Ramos (cell line): ENCODE results near the gene DOHH.
"Not testable (repeated sequence)": the region's sequence is repeated elsewhere in the genome, so short reads cannot be mapped to it uniquely, and the experiment has no call there.

ENCODE experiments used
- in situ Hi-C: fragments of 300-500 bp; cut with MboI; formaldehyde crosslinking; loops from one replicate; pipeline ENCODE4 v1.14.3; 2022; ENCODE audit warnings: low sequenced_read_pairs; ENCODE audit not compliant: unreplicated experiment

Gene DOHH

DNA sequence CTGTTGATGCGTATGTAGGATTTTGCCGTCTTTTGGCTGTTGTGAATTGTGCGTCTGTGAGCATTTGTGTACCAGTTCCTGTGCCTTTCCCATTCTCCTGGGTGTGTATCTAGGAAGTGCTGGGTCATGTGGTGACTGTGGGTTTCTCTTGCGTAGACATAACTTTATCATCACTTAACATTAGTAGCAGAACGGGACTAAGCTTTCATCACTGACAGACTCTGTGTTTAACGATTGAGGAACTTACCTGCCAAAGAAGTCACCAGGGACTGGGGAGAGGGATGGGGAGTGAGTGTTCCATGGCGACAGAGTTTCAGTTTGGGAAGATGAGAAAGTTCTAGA lies 20.6 kb upstream of the DOHH start:
- in situ Hi-C loops, result no loop called here

DNA sequence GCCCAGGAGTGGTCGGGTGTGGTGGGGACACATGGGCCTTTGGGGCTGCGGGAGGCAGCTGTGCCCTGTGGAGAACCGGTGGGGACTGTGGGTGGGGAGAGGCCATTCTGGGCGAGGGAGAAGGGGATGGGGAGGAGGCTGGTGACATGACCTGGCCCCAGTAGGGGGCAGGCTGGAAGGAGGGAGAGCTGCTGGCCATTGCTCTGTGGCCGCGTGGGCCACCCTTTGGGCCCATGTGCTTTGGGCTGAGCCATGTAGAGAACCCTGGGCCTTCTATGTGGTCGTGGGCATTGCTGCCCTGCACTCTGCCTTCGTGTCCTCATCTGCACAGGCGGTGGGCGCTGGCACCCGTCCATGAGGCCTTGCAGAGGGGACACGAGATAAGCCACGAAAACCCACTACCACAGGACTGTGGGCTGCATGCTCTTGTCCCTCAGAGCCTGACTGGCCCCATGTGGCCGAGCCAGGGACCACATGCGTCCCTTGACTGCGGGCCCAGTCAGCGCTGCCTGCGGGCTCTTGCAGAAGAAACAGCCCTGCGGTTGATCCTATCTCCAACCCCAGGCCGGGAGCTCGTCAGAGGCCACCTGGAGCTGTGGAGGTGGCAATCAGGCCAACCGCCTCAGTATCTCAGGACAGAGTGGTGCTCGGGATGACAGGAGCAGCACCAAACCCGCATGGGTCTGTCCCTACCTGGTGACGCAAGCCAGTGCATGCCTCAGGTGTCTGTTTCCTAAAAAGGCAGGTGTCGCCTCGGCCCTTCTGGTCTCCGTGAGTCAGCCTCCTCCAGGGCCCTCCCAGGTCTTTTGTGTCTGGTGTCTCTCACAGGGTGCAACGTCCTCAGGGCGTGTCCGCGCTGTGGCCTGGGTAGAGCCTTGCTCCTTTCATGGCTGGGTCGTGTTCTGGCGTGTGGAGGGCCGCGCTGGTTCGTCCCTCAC lies 20.0 kb upstream of the DOHH start:
- in situ Hi-C loops, result no loop called here

GRCh38 chr19:3519126-3519525 lies 18.7 kb upstream of the DOHH start:
- in situ Hi-C loops, result no loop called here

- in situ Hi-C loops, result no loop called here
These were observed 18.2 kb upstream of the DOHH start for GRCh38 chr19:3518659-3519058.

- in situ Hi-C loops, result no loop called here
These were observed 17.8 kb upstream of the DOHH start for GRCh38 chr19:3518255-3518654.

DNA sequence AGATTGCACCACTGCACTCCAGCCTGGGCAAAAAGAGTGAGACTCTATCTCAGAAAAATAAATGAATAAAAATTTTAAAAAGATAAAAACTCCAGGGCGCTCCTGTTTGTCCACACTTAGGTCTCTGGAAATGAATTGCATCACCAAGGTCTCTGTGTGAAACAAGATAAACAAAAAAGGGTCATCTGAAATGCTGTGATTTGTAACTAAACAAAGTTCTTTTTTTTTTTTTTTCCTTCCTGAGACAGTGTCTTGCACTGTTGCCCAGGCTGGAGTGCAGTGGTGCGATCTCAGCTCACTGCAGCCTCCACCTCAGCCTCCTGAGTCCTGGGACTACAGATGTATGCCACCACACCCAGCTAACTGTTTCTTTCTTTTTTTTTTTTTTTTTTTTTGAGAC lies 17.2 kb upstream of the DOHH start:
- in situ Hi-C loops, result no loop called here

DNA sequence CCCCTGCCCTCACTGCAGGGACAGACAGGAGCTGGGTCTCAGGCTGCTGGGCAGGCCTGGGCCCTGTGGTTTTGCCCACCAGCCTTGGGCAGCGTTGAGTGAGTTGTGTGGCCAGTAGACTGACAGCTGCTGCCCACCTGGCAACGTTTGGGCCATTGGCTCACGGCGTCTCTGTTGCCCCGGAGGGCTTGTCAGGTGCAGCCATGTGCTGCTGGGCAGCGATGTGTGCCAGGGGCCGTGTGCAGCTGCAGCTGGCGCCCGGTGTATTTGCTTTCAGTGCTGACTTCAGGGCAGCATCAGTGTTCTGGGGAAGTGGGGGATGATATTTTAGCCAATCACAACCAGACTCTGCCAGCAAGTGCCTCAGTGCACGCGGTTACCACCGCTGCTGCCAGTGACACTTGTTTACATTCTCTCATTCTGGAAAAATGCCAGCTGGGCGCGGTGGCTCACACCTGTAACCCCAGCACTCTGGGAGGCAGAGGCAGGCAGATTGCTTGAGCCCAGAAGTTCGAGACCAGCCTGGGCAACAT lies 16.3 kb upstream of the DOHH start:
- in situ Hi-C loops, result no loop called here

DNA sequence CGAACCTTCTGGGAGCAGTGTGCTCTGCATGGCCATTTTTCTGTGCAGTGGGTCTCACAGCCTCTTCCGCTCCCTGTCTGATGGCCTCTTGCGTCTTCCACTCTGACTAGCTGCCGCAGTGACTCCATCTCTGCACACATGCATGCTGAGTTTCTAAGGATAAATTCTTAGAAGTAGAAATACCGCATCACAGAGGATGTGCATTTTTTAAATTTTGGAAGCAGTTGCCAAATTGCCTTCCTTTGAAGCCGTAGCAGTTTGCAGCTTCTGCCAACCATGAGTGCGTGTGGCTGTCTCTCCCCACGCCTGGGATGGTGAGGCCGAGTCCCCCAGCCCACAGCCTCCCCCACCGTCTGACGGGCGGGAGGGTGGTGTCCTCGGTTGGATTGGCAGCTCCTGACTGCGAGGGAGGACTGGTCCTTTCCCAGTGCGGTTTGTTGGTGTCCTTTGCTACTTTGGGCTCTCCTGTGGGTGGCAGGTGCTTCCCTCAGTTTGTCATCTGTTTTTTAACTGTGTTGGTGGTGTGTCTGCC lies 15.5 kb upstream of the DOHH start:
- in situ Hi-C loops, result no loop called here

DNA sequence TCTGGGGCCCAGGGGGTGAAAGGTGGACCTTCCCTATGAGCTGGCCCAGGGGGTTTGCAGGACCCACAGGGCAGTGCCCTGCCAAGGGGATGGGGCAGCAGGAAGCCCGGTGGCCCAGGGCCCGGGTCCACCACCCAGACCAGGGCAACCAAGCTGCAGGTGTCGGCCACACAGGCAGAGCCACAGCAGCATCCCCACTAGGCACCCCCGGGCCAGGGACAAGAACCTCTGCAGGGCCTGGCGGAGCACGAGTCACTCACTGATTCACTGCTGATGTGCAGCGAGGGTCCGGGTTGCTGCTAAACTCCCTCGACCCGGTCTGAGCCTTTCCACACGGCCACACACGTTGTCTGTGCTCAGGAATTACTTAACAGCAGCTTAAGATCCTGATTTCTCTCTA lies 14.5 kb upstream of the DOHH start:
- in situ Hi-C loops, result no loop called here

GRCh38 chr19:3513229-3514140 lies 13.0 kb upstream of the DOHH start:
- in situ Hi-C loops, result no loop called here

DNA sequence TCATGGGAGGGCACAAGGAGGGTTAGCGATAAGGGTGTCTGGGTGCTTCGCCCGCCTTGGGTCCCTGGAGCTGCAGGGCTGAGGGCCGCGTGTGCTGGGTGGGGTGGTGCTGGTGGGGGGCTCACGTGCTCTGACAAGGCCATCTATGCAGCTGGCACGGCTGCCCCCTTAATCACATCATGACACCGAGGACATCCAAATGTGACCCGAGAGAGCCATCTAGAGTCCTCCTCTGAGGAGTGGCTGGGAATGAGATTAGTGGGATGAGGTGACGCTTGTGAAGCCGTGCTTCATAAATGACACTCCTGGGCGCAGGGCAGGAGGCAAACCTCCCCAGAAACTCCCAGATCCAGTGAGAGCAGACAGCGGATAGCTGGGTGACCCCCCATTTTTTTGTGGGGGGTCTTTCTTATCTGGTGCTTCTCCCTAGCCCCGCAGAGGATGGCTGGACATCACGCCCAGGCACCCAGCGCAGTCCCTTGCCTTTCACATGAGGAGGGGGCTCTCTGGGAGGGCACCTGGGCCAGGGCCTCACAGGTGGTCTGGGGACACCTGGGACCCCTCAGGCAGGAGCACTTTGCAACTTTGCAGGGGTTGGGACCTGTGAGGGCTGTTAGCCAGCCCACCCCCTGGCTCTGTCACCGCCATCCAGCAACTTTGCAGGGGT lies 12.2 kb upstream of the DOHH start:
- in situ Hi-C loops, result no loop called here

GRCh38 chr19:3511506-3512251 lies 11.2 kb upstream of the DOHH start:
- in situ Hi-C loops, result no loop called here

DNA sequence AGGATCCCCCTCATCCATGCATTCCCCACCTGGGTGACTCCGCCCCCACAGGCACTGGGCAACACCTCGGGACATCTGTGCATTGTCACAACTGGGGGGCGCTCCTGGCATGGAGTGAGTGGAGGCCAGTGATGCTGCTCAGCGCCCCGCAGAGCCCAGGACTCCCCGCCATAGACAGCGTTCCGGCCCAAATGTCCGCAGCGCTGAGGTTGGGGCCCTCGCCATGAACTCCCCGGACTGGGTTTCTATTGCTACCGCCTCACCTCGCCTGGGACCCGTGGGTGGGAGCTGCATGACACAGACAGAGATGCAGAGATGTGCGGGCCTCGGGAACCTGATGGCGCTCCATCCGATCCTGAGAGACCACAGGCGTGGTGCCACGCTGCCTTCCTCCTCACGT lies 10.3 kb upstream of the DOHH start:
- in situ Hi-C loops, result no loop called here

- in situ Hi-C loops, result no loop called here
These were observed 9.1 kb upstream of the DOHH start for GRCh38 chr19:3509566-3509989.

DNA sequence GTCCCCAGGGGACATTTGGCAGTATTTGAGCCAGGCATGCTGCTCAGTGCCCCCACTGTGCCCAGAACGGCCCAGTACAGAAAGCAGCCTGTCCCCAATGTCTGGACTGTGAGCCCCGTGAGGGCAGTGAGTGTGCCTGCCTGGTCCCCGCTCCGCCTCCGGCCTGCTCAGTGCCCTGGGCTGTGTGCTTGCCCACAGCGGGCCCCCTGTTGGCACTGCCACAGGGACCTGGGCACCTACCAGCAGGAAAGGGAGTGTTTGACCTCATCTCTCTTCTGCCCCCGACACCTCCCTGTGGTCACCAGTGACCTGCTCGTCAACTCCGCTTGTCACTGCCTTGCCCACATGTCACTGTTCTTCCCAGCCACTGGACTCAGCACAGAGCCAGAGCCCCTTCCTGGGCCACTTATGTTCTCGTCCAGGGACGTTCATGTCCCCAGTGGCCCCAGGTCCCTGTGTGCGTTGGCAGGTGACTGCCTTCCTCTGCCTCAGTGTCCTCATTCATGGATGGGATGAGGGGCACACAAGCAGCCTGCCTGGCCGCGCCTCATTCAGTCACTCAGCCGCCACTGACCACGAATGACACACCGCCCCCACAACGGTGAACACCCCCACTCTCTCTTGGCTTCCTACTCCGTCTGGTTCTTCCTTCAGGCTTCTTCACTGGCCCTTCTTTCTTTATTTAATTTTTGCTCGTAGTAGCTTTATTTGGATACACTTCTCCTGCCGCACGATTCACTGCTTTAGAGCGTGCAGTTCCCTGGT lies 8.5 kb upstream of the DOHH start:
- in situ Hi-C loops, result no loop called here

- in situ Hi-C loops, result not testable (repeated sequence)
These were observed 7.7 kb upstream of the DOHH start for GRCh38 chr19:3508121-3508661.

DNA sequence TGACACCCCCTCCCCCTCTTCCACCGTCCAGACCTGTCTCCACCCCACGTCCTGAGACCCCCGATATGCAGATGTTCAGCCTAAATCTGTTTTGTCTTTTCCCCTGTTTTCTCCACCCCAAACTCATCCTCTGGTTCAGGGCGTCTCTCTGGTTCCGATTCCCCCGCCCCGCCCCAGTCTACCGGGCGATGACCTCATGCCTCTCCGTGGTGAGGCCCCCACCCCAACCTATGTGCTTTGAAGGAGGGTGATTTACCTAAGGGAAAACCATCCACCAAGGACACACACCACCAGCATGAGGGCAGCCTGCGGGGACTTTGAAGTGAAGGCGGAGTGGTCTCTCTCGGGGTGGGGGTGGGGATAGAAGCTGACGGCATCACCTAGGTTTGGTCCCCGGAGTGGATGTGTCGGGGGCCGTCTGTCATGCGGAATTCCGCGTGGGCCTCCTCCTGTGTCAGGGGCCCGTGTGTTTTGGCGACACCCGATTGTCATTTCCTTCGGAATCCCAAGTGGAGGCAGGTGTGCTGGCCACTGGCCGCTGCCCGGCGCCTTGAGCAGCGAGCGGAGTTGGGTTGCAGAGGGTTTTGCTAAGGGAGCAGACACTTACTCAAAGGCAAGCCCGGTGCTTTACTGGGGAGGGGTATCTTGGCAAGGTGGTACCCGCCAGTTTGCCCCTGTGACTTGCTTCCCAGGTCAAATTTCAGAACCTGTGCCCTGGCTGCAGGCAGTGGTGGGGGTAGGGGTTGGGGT lies 7.1 kb upstream of the DOHH start:
- in situ Hi-C loops, result no loop called here
